GM04503 (cell line): Measurements from ENCODE around the gene XYLT1.
A peak's percentile ranks its signal among the peaks of the same experiment; 100 is the strongest.

Source experiments
- DNase-seq: peaks from one replicate; pipeline ENCODE4 v3.0.0-alpha.2; 2012; ENCODE audit warnings: low read depth

The XYLT1 gene

DNA sequence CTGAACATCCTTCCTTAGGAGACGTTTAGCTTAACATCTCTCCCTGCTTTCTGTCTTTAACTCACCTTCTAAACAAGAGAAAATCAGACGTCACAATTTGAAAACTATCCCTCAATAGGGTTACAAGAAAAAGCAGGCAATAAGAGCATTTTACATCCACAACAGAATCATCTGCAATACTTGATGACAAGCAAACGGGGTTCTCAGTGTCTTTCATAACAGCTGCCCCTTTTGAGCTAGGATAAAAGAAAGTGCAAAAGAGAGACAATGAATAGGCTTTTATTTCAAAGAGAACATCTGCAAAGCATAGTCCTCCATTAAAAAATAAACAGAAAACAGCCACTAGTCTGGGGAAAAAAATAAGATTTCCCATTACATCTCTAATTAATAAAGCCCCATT, 13.2 kb downstream of the XYLT1 start:
- DNase-seq: no peak

DNA sequence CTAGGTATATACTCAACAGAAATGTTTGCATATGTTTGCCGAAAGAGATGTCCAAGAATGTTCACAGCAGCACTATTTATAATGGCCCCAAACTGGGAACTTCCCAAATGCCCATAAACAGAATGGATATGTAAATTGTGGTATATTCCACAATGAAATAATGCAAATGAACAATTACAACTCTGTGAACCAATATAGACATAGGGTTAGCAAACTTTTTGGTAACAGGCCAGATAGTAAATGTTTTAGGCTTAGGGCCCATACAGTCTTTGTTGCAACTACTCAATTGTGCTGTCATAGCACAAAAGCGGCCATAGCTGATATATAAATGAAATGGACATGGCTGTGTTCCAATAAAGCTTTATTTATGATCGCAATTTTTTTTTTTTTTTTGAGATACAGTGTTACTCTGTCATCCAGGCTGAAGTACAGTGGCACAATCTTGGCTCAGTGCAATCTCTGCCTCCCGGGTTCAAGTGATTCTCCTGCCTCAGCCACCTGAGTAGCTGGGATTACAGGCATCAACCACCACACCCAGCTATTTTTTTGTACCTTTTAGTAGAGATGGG, 16.5 kb downstream of the XYLT1 start:
- DNase-seq: no peak

DNA sequence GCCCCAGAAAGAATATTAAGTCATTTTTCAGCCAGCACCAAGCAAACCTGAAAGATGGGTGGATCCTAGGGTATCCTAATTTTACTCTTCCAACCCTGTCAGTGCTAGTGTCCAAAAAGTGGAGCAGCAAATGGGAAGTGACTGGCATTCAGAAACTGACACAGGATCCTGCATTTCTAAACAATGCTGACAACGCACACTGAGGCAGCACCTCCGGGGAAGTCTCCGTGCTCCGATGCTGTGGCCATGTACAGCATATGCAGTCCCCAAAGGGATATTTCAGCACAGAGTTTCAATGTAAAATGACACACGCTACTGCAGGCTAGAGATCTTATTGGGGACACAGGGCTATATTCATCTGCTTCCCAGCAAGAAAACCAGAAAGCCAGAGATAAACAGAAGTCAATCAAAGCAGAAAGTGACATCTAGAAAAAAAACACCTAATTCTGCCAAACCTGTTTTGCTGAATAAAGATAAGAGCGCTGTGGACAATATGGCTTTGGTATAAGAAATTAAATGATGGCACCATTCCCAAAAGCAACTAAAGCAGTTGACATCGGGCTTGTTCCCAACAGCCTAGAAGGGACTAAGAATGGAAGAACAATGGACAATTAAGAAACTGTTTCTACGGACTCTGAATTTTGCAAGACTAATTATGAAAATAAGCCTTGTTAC, 17.3 kb downstream of the XYLT1 start:
- no peak for DNase-seq

DNA sequence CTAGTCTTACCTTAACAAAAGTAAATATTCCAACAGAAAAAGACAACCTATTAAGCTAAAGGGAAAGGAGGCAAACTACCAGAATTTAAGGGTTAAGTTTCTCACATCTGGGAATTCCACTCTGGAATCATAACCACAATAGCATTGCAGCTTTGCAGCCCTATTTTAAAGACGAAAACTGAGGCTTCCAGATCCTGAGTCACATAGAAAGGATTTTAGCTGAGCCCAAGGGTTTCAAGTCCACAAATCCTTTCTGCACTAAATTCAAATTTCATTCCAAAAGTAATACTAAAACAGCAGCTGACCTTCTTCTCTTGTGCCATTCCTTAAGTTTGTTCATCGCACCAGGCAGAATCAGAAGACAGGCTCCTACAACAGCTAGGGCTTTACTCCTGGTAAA, 17.8 kb downstream of the XYLT1 start:
- no peak for DNase-seq

DNA sequence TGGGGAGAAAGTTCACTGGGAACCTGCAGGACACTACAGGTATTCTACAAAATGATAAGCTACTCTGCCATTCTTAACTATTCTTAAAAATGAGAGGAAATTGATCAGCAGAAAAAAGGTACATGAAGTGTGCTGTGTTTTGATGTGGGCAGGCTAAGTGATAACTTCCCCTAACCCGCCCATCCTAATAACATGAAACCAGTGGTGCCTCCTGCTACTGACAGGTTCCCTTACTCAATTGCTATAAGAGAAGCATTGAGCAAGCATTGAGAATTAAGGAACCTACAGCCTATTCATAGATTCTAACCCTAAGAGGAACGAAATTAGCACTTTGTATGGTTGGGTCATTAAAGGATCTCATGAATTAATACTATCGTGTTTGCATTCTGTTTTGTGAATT, 18.9 kb downstream of the XYLT1 start:
- no peak for DNase-seq

DNA sequence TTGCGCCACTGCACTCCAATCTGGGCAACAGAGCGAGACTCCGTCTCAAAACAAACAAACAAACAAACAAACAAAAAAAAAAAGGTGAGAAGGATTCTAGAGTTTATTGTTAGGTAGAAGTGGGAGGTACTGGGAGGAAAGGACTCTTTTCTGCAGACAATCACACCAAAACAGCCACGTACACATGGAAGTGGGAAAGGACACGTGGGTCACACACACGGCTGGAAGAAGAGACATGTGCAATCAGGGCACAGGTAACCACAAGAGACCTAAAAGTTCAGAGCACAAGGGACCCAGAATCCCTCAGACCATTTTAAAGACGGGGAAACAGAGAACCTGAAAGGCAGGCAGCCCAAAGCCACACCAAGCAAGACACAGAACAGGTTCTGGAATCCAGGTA, 20.5 kb downstream of the XYLT1 start:
- no peak for DNase-seq

DNA sequence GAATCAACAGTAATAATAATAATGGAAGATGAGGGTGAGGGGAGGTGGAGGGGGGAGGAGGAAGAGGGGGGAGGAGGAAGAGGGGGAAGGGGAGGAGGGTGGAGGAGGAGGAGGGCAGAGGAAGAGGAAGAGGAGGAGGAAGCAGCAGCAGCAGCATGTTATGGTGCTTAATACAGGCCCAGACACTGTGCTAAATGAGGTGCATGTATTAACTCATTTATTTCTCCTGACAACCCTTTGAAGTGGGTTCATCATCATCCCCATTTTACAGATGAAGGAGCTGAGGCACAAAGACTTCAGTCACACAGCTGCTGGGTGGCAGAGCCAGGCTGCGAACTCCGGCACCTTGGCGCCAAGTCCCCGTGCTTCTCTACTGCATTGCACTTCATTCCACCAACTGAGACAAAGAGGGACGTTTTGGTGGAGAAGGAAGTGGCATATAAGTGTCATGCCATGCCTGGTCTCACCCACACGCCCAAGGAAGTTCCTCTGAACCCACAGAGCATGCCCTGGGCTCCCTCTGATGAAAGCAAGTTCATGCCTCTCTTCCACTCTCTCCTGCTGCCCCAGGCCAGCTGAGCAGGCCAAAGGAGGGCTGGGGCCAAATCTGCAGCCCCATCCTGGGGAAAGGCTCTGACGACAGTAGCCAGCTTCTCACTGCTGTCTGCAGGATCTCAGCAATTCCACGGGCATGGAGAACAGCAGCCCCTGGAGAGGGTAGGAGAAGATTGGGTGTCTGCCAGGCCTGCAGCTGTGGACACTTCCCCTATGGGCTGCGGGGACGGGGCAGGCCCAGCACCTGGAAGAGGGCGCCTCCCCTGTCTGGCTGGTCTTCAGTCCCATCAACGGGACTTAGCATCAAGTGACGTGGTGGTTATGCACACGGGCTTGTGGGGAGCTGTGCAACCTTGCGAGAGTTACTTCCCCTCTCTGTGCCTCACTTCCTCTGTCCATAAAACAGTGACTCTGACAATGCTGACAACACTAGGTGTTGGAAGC, 21.8 kb downstream of the XYLT1 start:
- no peak for DNase-seq

DNA sequence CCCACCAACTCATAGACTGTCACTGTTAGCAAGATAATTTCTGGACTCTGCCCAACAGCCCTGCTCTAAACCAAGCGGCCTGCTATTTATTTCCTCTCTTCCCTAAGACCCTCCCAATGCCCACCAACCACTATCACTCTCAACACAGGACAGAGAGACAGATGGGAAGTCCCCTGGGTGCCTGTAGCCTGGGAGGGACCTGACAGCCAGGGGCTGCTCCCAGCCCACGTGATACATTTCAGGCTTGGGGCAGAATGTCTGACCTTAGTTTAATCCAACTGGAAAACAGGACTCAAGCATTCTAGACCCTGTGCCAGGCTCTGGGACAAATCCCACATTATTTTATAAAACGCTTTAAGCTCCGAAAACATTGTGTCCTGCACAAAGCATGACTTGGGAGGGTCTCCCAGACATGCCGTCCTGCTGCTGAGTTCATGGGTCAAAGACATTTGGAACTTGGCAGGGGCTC, 23.6 kb downstream of the XYLT1 start:
- no peak for DNase-seq

DNA sequence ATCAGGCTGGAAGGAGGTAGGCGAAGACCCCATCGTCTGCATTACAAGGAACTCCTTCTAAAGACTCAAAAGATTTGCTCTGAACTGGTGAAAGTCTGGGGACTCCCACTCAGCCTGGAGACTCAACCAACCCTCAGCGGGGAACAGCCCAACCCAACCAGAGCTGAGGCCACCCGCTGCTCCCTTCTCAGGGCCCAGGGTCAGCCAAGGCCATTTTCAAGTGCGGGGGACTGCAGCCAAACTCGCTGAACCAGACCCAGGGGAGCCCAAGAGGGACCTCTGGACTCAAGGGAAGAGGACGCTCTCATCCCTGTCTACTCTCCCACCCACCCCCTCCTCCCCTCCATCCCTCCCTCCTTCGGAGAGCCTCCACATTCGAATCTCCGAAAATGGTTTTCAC, 24.1 kb downstream of the XYLT1 start:
- no peak for DNase-seq

DNA sequence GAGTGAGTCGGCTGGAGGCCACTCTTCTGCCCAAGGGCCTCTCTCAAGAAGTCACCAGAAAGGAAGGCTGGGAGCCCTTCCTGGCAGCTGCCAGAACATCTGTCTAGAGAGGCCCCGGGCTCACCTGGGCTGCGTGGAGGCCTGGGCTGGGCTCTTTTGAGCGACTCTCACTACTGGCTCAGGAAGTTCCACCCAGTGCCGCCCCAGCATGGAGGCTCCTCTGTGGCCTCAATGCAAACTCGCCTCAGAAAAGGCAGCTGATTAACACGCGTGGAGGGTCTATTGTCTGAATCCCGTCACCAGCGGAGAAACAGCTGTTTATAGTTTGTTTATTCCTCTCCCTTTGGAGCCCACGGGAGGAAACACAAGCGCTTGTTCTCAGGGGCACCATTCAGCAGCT, 25.3 kb downstream of the XYLT1 start:
- DNase-seq: no peak

DNA sequence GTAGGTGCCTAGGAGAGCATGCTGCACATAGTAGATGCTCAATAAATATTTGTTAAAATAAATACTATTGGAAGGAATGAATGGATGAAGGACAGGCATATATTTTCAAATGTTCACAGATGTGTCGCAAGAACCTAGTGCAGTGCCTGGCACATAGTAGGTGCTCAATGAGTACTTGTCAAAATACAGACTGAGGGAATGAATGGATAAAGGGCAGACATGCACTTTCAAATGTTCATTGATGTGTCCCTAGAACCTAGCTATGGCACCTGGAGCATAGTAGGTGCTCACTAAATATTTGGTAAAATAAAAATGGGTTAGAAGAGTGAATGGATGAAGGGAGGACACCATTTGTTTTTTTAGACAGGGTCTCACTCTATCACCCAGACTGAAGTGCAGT, 26.1 kb downstream of the XYLT1 start:
- DNase-seq: no peak

DNA sequence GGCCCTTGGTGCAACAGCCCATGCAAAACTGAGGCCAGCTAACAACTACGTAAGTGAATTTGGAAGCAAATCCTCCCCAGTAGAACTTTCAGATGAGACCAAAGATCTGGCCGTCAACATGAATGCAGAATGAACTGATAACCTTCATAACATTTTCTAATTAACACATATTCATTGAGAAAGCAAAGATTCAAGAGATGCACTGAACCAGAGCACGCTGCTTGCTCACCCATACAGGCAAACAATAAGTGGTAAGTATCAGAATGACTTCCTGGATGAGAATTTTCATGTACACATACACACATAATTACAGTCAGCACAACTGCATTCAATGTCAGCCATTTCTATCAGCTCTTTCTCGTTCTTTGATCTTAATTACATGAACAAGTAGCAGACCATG, 30.6 kb downstream of the XYLT1 start:
- no peak for DNase-seq

DNA sequence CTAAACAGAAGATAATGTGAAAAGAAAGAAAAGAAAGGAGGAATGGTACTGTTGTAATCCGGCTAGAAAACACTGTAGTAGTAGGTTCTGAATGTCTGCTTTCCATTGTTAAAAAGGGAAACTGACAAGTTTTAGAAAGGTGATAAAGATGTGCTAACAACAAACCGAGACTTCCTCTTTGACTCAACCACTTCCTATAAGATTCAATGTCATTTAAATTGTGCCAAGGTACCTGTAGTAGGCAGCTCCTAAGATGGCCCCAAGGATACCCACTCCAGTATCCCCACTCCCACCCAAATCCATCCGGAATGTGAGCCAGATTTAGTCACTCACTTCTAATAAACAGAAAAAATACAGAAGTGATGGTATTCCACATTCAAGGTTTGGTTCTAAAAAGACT, 31.2 kb downstream of the XYLT1 start:
- no peak for DNase-seq

DNA sequence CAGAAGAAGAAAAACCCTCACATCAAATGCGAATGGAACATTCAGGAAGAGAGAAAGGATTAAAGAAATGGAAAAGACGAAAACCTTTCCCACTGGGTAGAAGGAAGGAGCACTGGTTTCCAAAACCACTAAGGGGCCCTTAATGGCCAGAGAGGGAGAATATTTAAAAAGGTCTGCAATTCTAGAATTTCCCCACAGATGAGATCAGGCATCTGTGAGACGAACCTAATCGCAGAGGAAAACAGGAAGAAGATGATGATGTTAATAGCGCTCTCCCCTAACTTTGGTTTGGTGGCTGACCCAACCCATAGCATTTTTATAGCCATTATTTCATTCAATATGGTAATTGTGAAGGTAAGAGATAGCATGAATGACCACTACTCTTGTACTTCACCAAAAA, 32.8 kb downstream of the XYLT1 start:
- DNase-seq: no peak

DNA sequence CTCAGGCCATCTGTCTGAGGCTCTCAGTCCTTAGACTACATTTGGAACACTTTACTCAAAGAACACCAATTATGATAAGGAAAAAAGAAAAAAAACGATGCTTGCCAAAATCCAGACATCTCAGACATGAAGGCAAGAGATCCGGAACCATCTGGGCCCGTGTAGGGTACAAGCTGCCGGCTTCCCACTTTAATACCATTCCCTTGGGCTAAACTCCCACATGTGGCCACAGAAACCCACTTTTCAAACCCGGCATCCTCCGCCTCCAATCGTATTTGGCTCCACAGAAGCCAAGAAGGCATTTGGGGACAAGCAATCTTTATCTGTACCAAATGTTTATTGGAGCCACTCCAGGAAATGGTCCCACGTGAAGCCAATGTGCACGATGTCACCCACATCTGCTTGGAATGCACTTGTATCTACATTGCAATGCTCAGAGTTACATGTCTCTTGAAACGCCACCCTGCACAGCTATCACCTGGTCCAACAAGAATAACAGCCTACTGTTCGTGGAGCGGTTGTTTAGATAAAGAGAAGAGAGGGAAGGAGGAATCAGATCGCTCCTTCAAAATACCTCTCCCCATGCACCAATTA, 33.5 kb downstream of the XYLT1 start:
- DNase-seq: no peak

DNA sequence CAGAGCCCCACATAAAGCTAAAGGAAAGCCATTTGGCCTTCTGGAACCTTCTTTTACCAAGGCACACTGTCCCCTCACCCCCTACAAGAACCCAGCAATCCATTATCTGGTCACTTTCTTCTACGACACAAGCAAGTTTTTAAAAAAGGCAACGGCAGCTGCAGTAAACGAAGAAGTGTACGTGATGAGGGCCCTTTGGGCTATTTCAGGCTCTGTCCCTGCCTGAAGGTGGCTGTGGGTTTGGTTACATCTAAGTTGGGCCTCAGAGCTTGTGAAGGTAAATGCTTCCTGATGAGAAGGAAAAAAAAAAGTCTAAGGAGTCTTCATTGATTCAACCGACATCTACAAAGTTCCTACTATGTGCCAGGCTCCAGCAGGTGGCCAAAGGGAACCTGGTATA, 35.4 kb downstream of the XYLT1 start:
- DNase-seq: no peak

DNA sequence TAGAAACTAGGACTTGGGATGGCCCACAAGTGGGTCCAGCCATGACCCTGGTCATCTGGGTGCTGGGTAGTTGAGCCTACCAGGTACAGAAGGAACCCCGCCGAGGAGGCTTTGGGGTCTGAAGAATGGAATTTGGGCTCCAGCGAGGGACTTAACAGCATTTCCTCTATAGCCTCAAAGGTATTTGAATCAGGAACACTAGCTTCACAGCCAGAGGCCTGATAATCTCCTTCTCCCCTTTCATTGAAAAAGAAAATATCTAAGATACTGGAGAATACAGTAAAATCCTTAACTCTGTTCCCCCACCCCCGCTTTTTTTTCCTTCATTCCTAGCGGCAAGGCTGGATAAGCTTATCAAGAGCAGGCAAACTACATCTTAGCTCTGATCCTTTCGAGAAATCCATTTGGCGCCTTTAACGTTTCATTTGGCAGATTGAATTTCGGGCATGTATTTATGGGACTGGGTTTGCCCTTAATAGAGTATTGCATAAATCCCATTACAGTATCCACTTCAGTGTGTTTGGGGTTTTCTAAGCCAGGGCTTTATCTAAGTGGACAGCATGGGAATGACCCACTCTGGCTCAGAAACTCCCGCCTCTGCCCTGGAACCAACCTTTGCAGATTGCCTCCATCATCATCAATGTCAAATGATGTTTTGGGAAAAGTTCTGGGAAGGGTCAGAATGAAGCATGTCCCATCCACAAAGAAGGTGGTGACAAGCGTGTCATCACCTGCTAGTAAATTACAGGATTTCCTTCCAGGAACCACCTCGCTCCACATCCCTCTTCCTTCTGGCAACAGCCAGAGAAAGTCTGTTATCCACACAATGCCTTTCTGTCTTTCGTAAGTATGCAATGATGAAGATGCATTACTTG, 36.9 kb downstream of the XYLT1 start:
- no peak for DNase-seq

DNA sequence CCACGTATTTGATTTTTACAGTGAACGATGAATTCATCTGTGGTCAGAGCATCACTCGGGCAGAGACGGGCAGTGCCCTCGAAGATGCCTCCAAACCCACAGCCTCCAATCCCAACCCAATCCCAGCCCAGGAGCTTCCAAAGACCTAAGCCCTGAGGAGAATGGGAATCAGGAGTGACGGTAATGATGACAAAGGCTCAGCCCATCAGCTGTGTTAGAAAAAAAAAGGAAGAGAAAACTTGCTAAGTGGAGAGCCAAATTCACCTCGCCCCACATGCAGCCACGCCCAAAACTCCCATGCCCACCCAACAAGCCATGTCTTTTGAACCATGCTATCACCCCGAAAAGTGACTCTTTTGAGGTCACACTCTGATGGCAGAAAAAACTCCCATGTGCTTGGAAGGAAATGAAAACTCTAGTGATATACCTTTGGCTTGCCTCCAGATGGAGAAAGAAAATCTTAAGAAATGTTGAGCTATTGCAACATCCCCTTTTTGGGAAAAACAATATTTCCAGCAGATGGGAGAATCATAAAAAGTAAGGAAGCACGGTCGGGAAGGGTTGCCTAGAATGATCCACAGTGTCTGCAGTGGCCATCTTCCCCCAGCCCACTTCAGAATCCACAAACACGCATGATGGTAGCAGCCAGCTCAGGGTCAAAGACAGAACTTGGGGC, 37.7 kb downstream of the XYLT1 start:
- DNase-seq: peak; percentile 18

DNA sequence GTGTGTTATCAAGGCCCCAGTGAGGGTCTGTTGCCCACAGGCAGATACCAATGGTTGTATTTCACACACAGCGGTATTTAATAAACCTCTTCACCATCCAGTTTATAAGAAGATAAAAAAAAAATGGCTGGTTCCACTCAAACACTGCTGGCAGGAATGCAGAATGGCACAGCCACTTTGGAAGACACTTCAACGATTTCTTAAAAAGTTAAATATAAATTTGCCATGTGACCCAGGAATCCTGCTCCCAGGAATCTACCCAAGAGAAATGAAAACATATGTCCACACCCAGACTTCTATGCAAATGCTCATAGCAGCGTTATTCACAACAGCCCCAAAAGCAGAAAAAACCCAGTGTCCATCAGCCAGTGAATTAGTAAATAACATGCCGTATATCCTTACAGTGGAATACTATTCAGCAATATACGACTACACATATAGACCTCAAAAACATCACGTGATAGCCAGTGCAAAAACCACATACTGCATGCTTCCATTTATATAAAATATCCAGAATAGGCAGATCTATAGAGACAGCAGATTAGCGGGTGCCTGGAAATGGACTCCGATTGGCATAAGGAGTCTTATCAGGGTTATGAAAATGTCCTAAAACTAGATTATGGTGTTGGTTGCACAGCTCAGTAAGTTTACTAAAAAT, 38.7 kb downstream of the XYLT1 start:
- peak; percentile 18 for DNase-seq

DNA sequence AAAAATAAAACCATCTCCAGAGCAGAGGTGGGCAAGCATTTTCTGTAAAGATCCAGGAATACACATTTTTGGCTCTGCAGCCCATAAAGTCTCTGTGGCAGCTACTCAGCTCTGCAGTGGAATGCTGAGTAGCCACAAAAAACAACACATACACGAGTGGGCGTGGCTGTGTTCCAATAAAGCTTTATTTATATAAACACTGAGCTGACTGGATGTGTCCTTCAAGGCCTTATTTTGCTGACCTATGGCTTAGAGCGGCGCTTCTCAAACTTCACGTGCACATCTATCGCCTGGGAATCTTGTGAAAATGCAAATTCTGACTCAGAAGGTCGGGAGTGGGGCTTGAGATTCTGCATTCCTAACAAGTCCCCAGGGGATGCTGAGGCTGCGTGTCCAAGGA, 39.7 kb downstream of the XYLT1 start:
- DNase-seq: no peak

DNA sequence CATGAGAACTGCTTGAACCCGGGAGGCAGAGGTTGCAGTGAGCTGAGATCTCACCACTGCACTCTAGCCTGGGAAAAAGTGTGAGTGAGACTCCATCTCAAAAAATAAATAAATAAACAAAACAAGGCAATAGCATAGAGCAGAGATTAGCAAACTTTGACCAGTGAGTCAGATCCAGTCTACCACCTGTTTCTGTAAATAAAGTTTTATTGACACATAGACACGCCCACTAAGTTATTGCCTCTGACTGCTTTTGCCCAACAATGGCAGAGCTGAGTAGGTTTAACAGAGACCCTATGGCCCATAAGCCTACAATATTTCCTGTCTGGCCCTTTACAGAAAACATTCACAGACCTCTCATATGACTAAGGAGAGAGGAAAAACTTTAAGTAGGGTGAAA, 44.3 kb downstream of the XYLT1 start:
- DNase-seq: no peak
